GM23338 (cell line): ENCODE data around the gene CPNE6. TPM values are rescaled to one million over a fixed set of nuclear protein-coding genes. Genes with fewer than 3 reads are reported as not detected.

Source experiments
- ATAC-seq: fragments of 200-7000 bp; cut with Tn5 transposase; 3 replicates; pipeline ENCODE4 v1.9.1; 2020
- DNase-seq: peaks from one replicate; pipeline ENCODE4 v3.0.0-alpha.2; 2015; ENCODE audit warnings: low spot score
- H2AFZ ChIP-seq: fragments of 200-600 bp; sonication (generic); 2 replicates; pipeline ENCODE4 v1.8.0; 2016; ENCODE audit warnings: antibody characterized with exemption, mild to moderate bottlenecking, moderate library complexity
- H3F3A ChIP-seq: fragments of 200-600 bp; sonication (generic); replicated peaks from 2 replicates; pipeline ENCODE4 v1.8.0; 2017; ENCODE audit warnings: antibody characterized with exemption, mixed run types, low read depth
- H3K27ac ChIP-seq: fragments of 200-600 bp; sonication (generic); 2 replicates; pipeline ENCODE4 v1.6.1; 2016; ENCODE audit warnings: low read depth
- H3K27me3 ChIP-seq: fragments of 200-600 bp; sonication (generic); 2 replicates; pipeline ENCODE4 v1.8.0; 2016; ENCODE audit warnings: mild to moderate bottlenecking, mixed run types, moderate library complexity; ENCODE audit not compliant: insufficient read depth
- H3K36me3 ChIP-seq: fragments of 200-600 bp; sonication (generic); 2 replicates; pipeline ENCODE4 v1.8.0; 2016; ENCODE audit warnings: mild to moderate bottlenecking; ENCODE audit not compliant: insufficient read depth
- H3K4me1 ChIP-seq: fragments of 200-600 bp; sonication (generic); 2 replicates; pipeline ENCODE4 v1.8.0; 2016; ENCODE audit warnings: mild to moderate bottlenecking, moderate library complexity; ENCODE audit not compliant: insufficient read depth
- H3K4me2 ChIP-seq: fragments of 200-600 bp; sonication (generic); 2 replicates; pipeline ENCODE4 v1.7.1; 2017; ENCODE audit warnings: mixed run types
- H3K4me3 ChIP-seq: fragments of 200-600 bp; sonication (generic); 2 replicates; pipeline ENCODE4 v1.6.1; 2016; ENCODE audit warnings: mixed run types
- H3K79me2 ChIP-seq: fragments of 200-600 bp; sonication (generic); replicated peaks from 2 replicates; pipeline ENCODE4 v1.8.0; 2017; ENCODE audit warnings: mild to moderate bottlenecking; ENCODE audit not compliant: insufficient read depth
- H3K9me2 ChIP-seq: fragments of 200-600 bp; sonication (generic); 2 replicates; pipeline ENCODE4 v1.8.0; 2017; ENCODE audit not compliant: insufficient read depth
- H4K20me1 ChIP-seq: fragments of 200-600 bp; sonication (generic); replicated peaks from 2 replicates; pipeline ENCODE4 v1.8.0; 2017; ENCODE audit warnings: mild to moderate bottlenecking; ENCODE audit not compliant: insufficient read depth
- H3K27ac Mint-ChIP-seq: 2 replicates; pipeline ENCODE4 v1.8.0; 2020; ENCODE audit warnings: inconsistent platforms, mild to moderate bottlenecking, moderate library complexity, mixed read lengths
- H3K27me3 Mint-ChIP-seq: 3 replicates; pipeline ENCODE4 v1.8.0; 2022; ENCODE audit warnings: low read depth, mild to moderate bottlenecking, moderate library complexity, mixed read lengths, inconsistent platforms; ENCODE audit not compliant: insufficient read depth, poor library complexity
- H3K36me3 Mint-ChIP-seq: 3 replicates; pipeline ENCODE4 v1.8.0; 2021; ENCODE audit warnings: low read depth, mild to moderate bottlenecking, inconsistent platforms, moderate library complexity, mixed read lengths
- H3K4me1 Mint-ChIP-seq: 3 replicates; pipeline ENCODE4 v1.8.0; 2020; ENCODE audit warnings: mild to moderate bottlenecking, inconsistent platforms, mixed read lengths
- H3K4me3 Mint-ChIP-seq: 3 replicates; pipeline ENCODE4 v1.8.0; 2021; ENCODE audit warnings: moderate library complexity, mild to moderate bottlenecking, inconsistent platforms, mixed read lengths
- H3K9me3 Mint-ChIP-seq: 3 replicates; pipeline ENCODE4 v1.8.0; 2020; ENCODE audit warnings: moderate library complexity, mild to moderate bottlenecking, inconsistent platforms, mixed read lengths
- EZH2 ChIP-seq: fragments of 200-600 bp; sonication (generic); IDR thresholded peaks from one replicate; pipeline ENCODE4 v1.8.0; 2017; ENCODE audit warnings: antibody characterized with exemption, mild to moderate bottlenecking, low read depth; ENCODE audit not compliant: unreplicated experiment
- NANOG ChIP-seq: IDR thresholded peaks from 2 replicates; pipeline ENCODE4 v1.6.1; 2016; ENCODE audit warnings: antibody characterized with exemption, borderline replicate concordance
- POLR2AphosphoS5 ChIP-seq: IDR thresholded peaks from 2 replicates; pipeline ENCODE4 v1.6.1; 2016; ENCODE audit warnings: antibody characterized with exemption, low read depth
- STAT1 ChIP-seq: IDR thresholded peaks from one replicate; pipeline ENCODE4 v1.6.1; 2016; ENCODE audit warnings: antibody characterized with exemption; ENCODE audit not compliant: unreplicated experiment
- ZNF114 ChIP-seq: fragments of 250-450 bp; sonication (Bioruptor Pico); IDR thresholded peaks from 2 replicates; pipeline ENCODE4 v1.5.0; 2020; ENCODE audit warnings: mild to moderate bottlenecking, moderate library complexity
- ZNF331 ChIP-seq: fragments of 250-450 bp; sonication (Bioruptor Pico); IDR thresholded peaks from 2 replicates; pipeline ENCODE4 v1.5.0; 2020; ENCODE audit warnings: low read depth, mild to moderate bottlenecking, moderate library complexity
- polyA plus RNA-seq: library from polyadenylated mRNA; unstranded; fragments of >200 nt; fragmentation: Nextera tagmentation; extraction: Ambion mirVana; gene quantifications from 2 replicates; pipeline ENCODE4 v1.2.1, GENCODE V29; 2016
- total RNA-seq: library from RNA; depleted of rRNA; stranded (reverse); fragments of >200 nt; shearing (Covaris generic); gene quantifications from 2 replicates; pipeline ENCODE4 v1.2.3, GENCODE V29; 2014
- TF ChIP-seq, protein P1 (sequence below): IDR thresholded peaks from one replicate; pipeline ENCODE4 v1.6.1; 2018; ENCODE audit warnings: antibody characterized with exemption; ENCODE audit not compliant: unreplicated experiment
- TF ChIP-seq, protein P2 (sequence below), 2 experiments: fragments of 200-600 bp in 1 of 2; sonication (generic) in 1 of 2; conservative IDR thresholded peaks; 2 replicates each; pipeline versions ENCODE4 v1.5.1 to v1.6.1; 2016 to 2017; ENCODE audit warnings: antibody characterized with exemption in 2 of 2, low read depth in 2 of 2, mild to moderate bottlenecking in 2 of 2, moderate library complexity in 1 of 2
- TF ChIP-seq, protein P3 (sequence below): fragments of 250-450 bp; sonication (Bioruptor Pico); IDR thresholded peaks from 2 replicates; pipeline ENCODE4 v1.5.0; 2020; ENCODE audit warnings: mild to moderate bottlenecking, moderate library complexity

CPNE6 gene
- total and polyA plus RNA-seq, 2 experiments from 2014 or later: 0.16 TPM; not detected in 1

DNA sequence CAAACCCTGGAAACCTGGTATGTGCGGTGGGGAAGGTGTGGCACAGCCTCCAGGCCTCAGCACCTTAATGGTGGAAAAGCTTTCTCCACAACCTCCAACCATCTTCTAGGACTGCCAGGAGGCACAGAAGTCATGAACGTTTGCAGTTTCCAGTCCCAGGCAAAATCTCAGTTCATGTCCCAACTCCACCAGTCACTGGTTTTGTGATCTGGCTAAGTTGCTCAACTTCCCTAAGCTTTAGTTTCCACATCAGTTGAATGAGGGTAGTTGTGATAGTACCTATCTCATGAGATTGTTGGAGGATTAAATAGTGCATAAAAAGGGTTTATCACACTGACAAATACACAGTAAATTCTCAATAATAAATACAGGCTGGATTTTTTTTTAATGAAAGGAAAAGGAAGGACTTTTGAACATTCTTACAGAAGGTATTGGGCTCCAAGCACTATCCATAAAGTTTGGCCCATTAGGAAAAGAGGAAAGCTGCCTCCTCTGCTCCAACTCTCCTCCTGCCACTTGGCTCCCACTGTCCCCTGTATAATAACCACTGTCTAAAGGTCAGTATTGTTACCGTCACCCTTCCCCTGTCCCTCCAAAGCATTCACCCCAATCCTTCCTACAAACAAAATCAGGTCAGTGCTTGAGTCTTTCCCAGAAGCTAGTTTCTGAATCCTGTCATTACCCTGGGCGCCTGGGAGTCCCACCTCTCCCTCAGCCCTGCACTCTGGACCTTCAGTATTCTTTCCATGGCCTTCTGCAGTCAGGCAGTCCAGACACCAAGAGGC lies 29.0 kb downstream of the CPNE6 start (continued):
- TF ChIP-seq, protein P1, sequence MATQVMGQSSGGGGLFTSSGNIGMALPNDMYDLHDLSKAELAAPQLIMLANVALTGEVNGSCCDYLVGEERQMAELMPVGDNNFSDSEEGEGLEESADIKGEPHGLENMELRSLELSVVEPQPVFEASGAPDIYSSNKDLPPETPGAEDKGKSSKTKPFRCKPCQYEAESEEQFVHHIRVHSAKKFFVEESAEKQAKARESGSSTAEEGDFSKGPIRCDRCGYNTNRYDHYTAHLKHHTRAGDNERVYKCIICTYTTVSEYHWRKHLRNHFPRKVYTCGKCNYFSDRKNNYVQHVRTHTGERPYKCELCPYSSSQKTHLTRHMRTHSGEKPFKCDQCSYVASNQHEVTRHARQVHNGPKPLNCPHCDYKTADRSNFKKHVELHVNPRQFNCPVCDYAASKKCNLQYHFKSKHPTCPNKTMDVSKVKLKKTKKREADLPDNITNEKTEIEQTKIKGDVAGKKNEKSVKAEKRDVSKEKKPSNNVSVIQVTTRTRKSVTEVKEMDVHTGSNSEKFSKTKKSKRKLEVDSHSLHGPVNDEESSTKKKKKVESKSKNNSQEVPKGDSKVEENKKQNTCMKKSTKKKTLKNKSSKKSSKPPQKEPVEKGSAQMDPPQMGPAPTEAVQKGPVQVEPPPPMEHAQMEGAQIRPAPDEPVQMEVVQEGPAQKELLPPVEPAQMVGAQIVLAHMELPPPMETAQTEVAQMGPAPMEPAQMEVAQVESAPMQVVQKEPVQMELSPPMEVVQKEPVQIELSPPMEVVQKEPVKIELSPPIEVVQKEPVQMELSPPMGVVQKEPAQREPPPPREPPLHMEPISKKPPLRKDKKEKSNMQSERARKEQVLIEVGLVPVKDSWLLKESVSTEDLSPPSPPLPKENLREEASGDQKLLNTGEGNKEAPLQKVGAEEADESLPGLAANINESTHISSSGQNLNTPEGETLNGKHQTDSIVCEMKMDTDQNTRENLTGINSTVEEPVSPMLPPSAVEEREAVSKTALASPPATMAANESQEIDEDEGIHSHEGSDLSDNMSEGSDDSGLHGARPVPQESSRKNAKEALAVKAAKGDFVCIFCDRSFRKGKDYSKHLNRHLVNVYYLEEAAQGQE: no peak
- TF ChIP-seq, protein P2, sequence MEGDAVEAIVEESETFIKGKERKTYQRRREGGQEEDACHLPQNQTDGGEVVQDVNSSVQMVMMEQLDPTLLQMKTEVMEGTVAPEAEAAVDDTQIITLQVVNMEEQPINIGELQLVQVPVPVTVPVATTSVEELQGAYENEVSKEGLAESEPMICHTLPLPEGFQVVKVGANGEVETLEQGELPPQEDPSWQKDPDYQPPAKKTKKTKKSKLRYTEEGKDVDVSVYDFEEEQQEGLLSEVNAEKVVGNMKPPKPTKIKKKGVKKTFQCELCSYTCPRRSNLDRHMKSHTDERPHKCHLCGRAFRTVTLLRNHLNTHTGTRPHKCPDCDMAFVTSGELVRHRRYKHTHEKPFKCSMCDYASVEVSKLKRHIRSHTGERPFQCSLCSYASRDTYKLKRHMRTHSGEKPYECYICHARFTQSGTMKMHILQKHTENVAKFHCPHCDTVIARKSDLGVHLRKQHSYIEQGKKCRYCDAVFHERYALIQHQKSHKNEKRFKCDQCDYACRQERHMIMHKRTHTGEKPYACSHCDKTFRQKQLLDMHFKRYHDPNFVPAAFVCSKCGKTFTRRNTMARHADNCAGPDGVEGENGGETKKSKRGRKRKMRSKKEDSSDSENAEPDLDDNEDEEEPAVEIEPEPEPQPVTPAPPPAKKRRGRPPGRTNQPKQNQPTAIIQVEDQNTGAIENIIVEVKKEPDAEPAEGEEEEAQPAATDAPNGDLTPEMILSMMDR (conservative IDR thresholded peaks at IDR 0.05; ENCODE audit: low read depth in 2 of 2): no peak
- no peak for TF ChIP-seq NANOG
- TF ChIP-seq ZNF331 (CRISPR knock-in tag): no peak

DNA sequence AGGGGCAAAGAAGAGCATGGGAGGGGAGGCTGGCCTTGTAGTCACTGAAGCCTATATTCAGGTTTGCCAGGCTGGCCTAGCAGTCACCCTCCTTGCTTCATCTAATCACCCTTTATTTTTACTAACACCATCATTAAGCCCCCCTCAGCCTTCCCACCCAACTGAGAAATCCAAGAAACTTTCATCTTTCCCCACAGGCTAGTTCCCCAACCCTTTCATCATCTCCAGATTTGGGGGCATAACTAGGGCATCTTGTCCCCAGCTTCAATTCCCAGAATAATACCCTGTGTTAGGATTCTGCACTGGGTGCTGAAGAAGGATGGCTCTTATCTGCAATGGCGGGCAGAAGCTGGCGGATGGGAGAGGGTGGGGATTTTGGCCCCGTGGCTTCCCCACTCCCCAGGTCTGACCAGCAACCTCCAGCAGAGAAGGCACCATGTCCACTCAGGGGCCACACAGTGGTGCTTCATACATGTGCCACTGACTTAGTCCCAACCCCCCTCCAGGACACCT lies 29.7 kb downstream of the CPNE6 start:
- Mint-ChIP-seq H3K9me3 (peaks cover 14% of the 10 kb centered on the region), H3K4me1 (peaks cover 10% of the 10 kb centered on the region), H3K27me3 (peaks cover 9% of the 10 kb centered on the region), H3K36me3 (peaks cover 89% of the 10 kb centered on the region), H3K27ac (no peak overlapping the region), H3K4me3 (no peak overlapping the region)
- no peaks in the 10 kb centered on the region for H3K27me3 ChIP-seq
- H3K9me2 ChIP-seq: no peaks in the 10 kb centered on the region
- H3K27ac ChIP-seq: no peak overlapping the region
- peaks cover 5% of the 10 kb centered on the region; the same call in 1 of the 2 replicates for H3K79me2 ChIP-seq
- no peak overlapping the region for H2AFZ ChIP-seq
- peaks cover 10% of the 10 kb centered on the region; the same call in 1 of the 2 replicates for H3F3A ChIP-seq
- ATAC-seq (no peak), DNase-seq (no peak)
- H3K4me1 ChIP-seq: no peaks in the 10 kb centered on the region; the same call in 1 of the 2 replicates
- no peak overlapping the region for H3K4me2 ChIP-seq
- no peak overlapping the region for H3K4me3 ChIP-seq
- peaks cover 31% of the 10 kb centered on the region for H3K36me3 ChIP-seq
- peaks cover 5% of the 10 kb centered on the region; the same call in 1 of the 2 replicates for H4K20me1 ChIP-seq
- TF ChIP-seq, protein P2 (conservative IDR thresholded peaks at IDR 0.05; ENCODE audit: low read depth in 2 of 2): no peak
- TF ChIP-seq STAT1 (no peak), NANOG (no peak), ZNF331 (CRISPR knock-in tag) (no peak), ZNF114 (CRISPR knock-in tag) (no peak), EZH2 (no peak), POLR2AphosphoS5 (no peak; the same call in 1 of the 2 replicates)
- TF ChIP-seq, protein P3, sequence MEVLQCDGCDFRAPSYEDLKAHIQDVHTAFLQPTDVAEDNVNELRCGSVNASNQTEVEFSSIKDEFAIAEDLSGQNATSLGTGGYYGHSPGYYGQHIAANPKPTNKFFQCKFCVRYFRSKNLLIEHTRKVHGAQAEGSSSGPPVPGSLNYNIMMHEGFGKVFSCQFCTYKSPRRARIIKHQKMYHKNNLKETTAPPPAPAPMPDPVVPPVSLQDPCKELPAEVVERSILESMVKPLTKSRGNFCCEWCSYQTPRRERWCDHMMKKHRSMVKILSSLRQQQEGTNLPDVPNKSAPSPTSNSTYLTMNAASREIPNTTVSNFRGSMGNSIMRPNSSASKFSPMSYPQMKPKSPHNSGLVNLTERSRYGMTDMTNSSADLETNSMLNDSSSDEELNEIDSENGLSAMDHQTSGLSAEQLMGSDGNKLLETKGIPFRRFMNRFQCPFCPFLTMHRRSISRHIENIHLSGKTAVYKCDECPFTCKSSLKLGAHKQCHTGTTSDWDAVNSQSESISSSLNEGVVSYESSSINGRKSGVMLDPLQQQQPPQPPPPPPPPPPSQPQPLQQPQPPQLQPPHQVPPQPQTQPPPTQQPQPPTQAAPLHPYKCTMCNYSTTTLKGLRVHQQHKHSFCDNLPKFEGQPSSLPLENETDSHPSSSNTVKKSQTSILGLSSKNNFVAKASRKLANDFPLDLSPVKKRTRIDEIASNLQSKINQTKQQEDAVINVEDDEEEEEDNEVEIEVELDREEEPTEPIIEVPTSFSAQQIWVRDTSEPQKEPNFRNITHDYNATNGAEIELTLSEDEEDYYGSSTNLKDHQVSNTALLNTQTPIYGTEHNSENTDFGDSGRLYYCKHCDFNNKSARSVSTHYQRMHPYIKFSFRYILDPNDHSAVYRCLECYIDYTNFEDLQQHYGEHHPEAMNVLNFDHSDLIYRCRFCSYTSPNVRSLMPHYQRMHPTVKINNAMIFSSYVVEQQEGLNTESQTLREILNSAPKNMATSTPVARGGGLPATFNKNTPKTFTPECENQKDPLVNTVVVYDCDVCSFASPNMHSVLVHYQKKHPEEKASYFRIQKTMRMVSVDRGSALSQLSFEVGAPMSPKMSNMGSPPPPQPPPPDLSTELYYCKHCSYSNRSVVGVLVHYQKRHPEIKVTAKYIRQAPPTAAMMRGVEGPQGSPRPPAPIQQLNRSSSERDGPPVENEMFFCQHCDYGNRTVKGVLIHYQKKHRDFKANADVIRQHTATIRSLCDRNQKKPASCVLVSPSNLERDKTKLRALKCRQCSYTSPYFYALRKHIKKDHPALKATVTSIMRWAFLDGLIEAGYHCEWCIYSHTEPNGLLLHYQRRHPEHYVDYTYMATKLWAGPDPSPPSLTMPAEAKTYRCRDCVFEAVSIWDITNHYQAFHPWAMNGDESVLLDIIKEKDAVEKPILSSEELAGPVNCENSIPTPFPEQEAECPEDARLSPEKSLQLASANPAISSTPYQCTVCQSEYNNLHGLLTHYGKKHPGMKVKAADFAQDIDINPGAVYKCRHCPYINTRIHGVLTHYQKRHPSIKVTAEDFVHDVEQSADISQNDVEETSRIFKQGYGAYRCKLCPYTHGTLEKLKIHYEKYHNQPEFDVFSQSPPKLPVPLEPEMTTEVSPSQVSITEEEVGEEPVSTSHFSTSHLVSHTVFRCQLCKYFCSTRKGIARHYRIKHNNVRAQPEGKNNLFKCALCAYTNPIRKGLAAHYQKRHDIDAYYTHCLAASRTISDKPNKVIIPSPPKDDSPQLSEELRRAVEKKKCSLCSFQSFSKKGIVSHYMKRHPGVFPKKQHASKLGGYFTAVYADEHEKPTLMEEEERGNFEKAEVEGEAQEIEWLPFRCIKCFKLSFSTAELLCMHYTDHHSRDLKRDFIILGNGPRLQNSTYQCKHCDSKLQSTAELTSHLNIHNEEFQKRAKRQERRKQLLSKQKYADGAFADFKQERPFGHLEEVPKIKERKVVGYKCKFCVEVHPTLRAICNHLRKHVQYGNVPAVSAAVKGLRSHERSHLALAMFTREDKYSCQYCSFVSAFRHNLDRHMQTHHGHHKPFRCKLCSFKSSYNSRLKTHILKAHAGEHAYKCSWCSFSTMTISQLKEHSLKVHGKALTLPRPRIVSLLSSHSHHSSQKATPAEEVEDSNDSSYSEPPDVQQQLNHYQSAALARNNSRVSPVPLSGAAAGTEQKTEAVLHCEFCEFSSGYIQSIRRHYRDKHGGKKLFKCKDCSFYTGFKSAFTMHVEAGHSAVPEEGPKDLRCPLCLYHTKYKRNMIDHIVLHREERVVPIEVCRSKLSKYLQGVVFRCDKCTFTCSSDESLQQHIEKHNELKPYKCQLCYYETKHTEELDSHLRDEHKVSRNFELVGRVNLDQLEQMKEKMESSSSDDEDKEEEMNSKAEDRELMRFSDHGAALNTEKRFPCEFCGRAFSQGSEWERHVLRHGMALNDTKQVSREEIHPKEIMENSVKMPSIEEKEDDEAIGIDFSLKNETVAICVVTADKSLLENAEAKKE (CRISPR knock-in tag): no peak
